ENCODE measurements around the gene CCBE1.
"Not testable (repeated sequence)": the region's sequence is repeated elsewhere in the genome, so short reads cannot be mapped to it uniquely, and the experiment has no call there.

Gene CCBE1

DNA sequence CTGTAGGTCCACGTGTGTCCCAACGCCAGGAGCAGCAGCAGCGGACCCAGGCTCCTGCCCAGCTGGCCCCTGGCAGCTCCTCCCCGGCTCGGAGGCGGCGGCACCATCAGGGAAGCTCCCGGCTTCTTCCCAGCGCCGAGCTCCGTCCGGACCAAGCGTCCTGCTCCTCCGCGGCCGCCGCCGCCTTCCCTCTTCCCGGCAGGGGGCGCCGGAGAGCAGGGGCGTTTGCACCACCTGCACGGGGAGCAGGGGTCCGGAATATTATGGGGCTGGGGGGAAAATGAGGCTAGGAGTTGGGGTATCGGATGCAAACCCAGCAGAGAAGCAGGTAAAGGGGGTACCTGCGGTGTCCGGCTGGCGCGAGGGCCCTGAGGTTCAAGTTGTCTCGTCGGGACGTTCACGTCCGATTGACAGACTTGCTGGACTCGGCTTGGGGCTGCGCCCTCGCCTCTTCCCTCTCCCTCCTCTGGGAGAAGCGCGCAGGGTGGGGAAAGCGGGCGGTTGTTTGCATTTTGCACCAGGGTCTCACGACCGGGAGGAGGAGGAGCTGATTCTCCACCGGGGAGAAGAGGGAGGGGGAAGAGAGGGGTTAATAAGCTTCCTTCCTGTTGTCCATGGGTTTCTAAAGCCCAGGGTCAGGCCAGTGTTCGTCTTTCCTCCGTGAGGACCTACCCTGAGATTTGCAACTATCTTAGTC, at the start of gene CCBE1:
CCBE1 (minus strand) TSS at position 188 of the 697 bp plus-strand sequence.
- no peak for DNase-seq (ENCODE audit: low spot score)

GRCh38 chr18:59744271-59744721, 47.1 kb upstream of the CCBE1 start:
- DNase-seq (ENCODE audit: low spot score): no peak

DNA sequence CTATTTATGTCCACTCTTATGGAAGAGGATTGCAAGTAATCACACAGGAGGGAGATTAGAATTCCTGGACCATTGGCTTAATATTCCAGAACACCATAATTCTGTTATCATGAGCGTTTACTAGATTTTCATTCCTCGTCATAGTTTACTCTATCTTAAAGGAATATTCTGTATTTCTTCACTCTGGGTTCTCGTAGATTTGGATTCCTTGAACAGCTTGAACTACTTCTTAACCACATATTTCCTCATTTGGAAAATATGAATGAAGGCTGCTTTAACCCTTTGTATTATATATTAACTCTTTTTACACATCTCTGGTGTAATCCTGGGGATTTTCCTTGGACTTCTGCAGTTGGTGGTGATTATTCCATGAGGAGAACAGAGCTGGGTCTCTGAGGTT, 46.3 kb upstream of the CCBE1 start:
- DNase-seq (ENCODE audit: low spot score): no peak

- no peak for DNase-seq (ENCODE audit: low spot score)
These were observed 45.3 kb upstream of the CCBE1 start for GRCh38 chr18:59742325-59743111.

- DNase-seq (ENCODE audit: low spot score): no peak
These were observed 42.9 kb upstream of the CCBE1 start for GRCh38 chr18:59740141-59740540.

- DNase-seq (ENCODE audit: low spot score): no peak
These were observed 40.6 kb upstream of the CCBE1 start for GRCh38 chr18:59737776-59738300.

- not testable (repeated sequence) for DNase-seq (ENCODE audit: low spot score)
These were observed 40.1 kb upstream of the CCBE1 start for GRCh38 chr18:59737335-59737734.

DNA sequence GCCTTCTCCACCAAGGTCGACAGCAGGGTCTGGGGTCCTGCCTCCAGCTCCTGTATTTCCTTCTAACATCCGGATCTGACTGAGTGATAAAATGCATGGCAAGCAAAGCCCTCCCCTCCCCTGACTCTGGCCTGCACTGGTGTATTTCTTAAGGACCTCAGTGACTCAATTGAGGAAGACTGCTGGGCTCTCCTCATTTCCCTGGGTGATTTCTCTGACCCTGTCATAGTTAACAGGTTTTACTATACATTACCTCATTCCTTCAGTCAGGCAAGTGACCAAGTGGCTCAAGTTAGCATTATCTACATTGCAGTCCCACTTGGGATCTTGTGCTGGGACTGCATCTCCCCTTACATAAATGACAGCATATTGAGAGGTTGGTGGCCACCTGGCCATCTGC, 38.8 kb upstream of the CCBE1 start:
- DNase-seq (ENCODE audit: low spot score): no peak

GRCh38 chr18:59735269-59735860, 38.1 kb upstream of the CCBE1 start:
- no peak for DNase-seq (ENCODE audit: low spot score)

DNA sequence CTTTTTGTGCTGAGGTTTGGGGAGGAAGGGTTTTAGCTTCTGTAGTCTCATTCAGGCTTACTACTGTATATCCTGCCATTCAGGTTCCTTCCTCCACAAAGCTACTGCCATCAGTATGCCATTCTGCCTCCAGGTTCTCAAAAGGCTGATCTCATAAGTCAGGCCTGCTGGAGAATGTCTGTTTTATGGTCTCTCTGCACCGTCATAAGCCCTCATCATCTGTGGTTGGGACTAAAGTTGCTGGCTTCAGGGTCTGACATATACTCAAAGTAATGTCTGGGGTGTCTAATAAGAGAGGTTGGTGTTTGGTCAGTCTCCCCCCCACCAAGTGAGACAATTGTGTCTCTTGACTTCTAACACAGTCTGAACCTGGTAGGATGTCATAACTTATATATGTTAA, 36.2 kb upstream of the CCBE1 start:
- DNase-seq (ENCODE audit: low spot score): no peak

- DNase-seq (ENCODE audit: low spot score): no peak
These were observed 33.7 kb upstream of the CCBE1 start for GRCh38 chr18:59730896-59731295.

- no peak for DNase-seq (ENCODE audit: low spot score)
These were observed 32.6 kb upstream of the CCBE1 start for GRCh38 chr18:59729781-59730180.

DNA sequence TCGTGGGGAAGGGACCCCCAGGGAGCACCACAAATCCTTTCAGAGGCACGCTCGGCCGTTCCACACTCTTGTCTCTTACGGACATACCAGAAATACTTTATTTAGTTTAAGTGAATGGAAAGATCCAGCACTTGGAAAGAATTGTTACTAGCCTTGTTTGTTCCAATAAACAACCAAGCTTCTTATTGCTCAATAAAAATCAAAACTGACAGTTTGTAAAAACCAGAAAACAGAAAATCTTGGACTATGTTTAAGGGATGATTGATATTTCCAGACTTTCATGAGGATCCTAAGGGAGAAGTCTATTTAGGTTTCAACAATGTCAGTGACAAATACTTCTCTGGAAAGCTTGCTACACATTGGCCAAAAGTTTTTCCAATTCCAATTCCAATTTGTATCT, 31.6 kb upstream of the CCBE1 start:
- DNase-seq (ENCODE audit: low spot score): no peak

DNA sequence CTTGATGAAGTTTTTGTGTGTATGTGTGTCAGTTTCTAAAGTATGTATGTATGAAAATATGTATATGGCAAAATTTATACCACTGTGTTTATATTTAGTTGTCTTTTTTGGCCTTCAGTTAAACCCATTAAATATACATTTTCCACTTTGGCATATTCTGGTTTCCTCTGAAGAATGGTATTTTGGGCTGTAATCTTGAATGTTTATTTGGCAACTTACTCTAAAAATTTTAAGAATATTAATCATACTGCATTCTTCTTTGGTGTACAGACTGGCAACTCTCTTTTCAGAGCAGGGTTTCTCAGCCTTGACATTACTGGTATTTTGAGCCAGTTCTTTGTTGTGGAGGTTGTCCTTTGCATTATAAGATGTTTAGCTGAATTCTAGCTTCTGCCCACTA, 27.9 kb upstream of the CCBE1 start:
- no peak for DNase-seq (ENCODE audit: low spot score)

DNA sequence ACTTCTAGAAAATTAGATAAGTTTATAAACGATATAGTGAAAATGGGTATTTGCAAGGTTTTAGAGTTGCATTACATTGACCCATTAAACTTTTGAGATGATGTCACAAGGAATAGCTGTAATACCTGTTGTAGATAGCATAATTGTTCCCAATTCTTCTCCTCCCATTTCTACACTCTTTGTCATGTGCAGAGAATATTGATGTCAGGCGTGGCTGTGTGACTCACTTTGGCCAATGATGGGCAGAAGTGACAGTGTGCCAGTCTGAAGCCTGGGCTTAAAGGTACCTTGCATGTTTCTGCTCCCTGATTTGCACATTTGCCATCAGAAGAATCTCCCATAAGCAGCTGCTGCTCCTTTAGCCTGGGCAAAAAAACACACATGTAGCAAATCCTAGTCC, 26.9 kb upstream of the CCBE1 start:
- DNase-seq (ENCODE audit: low spot score): no peak

DNA sequence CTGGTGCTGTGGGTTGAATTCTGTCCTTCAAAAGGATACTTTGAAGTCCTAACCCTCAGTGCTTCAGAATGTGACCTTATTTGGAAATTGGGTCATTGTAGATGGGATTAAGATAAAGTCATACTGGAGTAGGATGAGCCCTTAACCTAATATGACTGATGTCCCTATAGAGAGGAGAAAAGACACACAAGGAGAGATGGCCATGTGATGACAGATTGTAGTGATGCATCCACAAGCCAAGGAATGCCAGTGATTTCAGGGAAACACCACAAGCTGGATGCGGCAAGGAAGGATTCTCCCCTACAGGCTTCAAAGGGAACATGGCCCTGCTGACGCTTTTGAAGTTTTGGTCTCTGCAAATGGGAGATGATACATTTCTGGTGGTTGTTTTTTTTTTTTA, 24.7 kb upstream of the CCBE1 start:
- no peak for DNase-seq (ENCODE audit: low spot score)

DNA sequence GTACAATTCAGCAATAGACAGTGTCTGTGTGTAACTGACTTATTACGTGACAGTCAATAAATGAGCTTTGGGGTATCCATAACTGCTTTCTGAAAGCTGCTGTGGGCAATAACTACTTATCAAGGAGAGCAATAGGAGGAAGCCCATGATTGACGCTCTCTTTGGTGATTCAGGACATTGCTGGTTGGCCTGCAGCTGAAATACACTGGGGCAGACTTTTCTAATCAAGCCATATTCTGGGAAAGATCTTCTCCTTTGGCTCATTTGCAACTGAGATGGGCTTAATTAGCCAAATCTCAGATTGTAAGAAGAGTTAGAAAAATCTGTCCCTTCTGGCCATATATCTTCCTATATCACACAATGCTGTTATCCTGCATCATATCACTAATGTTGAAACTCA, 24.0 kb upstream of the CCBE1 start:
- no peak for DNase-seq (ENCODE audit: low spot score)

DNA sequence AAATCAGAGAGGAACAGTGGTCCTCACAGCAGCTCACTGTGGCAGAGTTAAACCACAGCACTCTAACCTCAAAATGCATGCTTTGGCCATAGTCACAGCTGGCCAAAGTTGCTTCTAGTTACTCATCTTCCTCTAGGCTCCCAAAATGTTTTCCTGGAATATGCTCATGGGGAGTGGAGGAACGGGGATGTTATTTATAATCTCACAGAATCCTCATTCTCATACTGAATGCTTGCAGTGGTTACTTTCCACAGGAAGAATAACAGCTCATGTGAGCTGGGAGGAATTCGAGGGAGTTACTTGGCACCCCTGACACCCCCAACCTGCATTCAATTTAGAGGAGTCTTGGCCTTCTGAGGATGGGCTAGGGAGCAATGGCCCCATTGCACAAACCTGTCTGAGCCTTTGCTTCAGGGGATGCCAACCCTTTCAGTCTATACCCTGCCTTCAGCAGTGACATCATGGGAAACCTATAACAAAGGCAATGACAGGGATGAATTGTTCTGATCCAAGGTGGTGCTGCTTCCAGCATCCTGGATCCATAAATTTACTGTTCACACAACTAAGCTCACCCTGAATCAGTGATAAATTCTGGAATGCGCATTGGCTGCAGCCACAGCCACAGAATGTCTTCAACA, 22.4 kb upstream of the CCBE1 start:
- no peak for DNase-seq (ENCODE audit: low spot score)

- no peak for DNase-seq (ENCODE audit: low spot score)
These were observed 21.4 kb upstream of the CCBE1 start for GRCh38 chr18:59718464-59719157.

DNA sequence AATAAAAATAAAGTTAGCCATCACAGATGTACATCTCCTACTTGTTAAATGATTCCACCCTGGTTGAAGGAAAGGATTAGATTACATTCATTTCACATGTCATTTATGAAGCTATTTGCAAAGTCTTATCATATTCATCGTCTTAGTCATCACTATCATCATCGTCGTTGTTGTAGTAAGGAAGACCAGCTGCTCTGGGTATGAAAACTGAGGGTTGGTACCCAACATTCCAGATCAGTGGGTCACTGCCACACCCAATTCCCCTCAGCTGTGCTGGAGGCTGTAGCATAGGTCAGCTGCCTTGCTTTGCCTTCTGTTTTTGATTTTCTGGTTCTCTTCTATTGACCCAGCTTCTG, 20.9 kb upstream of the CCBE1 start:
- DNase-seq (ENCODE audit: low spot score): no peak

DNA sequence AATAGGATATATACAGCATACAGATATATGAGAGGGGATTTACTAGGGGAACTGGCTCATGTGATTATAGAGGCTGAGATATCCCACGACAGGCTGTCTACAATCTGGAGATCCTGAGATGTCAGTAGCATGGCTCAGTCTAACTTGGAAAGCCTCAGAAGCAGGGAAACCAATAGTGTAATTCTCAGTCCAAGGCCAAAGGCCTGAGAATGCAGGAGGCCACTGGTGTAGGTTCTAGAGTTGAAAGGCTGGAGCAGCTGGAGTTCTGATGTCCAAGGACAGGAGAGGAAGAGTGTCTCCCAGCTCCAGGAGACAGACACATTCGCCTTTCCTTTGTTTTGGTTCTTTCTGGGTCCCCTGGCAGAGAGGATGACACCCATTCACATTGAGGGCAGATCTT, 20.1 kb upstream of the CCBE1 start:
- DNase-seq (ENCODE audit: low spot score): no peak

DNA sequence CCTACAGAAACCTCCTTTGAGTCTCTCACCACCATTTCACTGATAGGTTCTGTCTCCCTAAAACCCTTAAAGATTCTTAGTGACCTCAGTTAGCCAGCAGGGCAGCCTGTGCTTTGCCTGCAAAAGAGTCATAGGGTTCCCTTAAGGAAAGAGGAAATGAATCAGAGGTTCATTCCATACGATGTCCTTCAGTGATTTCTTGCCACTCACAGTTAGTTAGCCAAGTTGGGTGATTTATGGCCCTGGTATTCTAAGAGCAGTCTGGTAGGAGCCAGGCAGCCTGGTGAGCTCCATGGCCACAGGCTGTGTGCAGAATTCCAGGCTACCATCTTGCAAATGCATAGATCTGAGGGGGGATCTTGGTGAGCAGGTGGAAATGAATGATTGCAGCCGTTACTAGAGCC, 18.7 kb upstream of the CCBE1 start:
- DNase-seq (ENCODE audit: low spot score): no peak
